ENCODE data around the gene C6orf141. TPM values are rescaled to one million over a fixed set of nuclear protein-coding genes. Genes with fewer than 3 reads are reported as not detected.

Gene C6orf141
- total and polyA plus RNA-seq, 10 of the 15 experiments (the other 5 are each of a cell fraction or from before 2014, with no cell fraction given) = 0.05 to 0.19 TPM; not detected in 8

DNA sequence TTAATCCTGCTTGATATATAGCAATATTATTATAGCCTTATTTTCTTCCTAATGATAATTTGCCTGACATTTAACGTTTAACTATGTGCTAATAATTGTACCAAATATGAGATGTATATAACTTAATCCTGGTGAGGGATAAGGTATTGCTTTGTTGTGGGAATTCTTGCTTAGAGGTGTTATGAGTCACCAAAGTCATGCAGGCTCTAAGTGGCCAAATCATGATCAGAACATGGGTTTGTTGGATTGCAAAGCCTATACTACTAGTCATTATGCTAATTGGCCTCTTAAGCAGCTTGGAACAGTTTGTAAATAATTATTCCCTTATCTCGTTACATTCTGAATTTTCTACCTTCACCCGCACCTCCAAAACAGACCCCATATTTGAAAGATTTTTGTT lies 21.9 kb upstream of the C6orf141 start (continued):
- TF ChIP-seq, protein P1, sequence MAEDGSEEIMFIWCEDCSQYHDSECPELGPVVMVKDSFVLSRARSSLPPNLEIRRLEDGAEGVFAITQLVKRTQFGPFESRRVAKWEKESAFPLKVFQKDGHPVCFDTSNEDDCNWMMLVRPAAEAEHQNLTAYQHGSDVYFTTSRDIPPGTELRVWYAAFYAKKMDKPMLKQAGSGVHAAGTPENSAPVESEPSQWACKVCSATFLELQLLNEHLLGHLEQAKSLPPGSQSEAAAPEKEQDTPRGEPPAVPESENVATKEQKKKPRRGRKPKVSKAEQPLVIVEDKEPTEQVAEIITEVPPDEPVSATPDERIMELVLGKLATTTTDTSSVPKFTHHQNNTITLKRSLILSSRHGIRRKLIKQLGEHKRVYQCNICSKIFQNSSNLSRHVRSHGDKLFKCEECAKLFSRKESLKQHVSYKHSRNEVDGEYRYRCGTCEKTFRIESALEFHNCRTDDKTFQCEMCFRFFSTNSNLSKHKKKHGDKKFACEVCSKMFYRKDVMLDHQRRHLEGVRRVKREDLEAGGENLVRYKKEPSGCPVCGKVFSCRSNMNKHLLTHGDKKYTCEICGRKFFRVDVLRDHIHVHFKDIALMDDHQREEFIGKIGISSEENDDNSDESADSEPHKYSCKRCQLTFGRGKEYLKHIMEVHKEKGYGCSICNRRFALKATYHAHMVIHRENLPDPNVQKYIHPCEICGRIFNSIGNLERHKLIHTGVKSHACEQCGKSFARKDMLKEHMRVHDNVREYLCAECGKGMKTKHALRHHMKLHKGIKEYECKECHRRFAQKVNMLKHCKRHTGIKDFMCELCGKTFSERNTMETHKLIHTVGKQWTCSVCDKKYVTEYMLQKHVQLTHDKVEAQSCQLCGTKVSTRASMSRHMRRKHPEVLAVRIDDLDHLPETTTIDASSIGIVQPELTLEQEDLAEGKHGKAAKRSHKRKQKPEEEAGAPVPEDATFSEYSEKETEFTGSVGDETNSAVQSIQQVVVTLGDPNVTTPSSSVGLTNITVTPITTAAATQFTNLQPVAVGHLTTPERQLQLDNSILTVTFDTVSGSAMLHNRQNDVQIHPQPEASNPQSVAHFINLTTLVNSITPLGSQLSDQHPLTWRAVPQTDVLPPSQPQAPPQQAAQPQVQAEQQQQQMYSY (CRISPR knock-in tag; IDR thresholded peaks at IDR 0.05) = no peak
- TF ChIP-seq FOXM1 (IDR thresholded peaks at IDR 0.05; ENCODE audit: low read depth, low read length) = no peak
- TF ChIP-seq, protein P2, sequence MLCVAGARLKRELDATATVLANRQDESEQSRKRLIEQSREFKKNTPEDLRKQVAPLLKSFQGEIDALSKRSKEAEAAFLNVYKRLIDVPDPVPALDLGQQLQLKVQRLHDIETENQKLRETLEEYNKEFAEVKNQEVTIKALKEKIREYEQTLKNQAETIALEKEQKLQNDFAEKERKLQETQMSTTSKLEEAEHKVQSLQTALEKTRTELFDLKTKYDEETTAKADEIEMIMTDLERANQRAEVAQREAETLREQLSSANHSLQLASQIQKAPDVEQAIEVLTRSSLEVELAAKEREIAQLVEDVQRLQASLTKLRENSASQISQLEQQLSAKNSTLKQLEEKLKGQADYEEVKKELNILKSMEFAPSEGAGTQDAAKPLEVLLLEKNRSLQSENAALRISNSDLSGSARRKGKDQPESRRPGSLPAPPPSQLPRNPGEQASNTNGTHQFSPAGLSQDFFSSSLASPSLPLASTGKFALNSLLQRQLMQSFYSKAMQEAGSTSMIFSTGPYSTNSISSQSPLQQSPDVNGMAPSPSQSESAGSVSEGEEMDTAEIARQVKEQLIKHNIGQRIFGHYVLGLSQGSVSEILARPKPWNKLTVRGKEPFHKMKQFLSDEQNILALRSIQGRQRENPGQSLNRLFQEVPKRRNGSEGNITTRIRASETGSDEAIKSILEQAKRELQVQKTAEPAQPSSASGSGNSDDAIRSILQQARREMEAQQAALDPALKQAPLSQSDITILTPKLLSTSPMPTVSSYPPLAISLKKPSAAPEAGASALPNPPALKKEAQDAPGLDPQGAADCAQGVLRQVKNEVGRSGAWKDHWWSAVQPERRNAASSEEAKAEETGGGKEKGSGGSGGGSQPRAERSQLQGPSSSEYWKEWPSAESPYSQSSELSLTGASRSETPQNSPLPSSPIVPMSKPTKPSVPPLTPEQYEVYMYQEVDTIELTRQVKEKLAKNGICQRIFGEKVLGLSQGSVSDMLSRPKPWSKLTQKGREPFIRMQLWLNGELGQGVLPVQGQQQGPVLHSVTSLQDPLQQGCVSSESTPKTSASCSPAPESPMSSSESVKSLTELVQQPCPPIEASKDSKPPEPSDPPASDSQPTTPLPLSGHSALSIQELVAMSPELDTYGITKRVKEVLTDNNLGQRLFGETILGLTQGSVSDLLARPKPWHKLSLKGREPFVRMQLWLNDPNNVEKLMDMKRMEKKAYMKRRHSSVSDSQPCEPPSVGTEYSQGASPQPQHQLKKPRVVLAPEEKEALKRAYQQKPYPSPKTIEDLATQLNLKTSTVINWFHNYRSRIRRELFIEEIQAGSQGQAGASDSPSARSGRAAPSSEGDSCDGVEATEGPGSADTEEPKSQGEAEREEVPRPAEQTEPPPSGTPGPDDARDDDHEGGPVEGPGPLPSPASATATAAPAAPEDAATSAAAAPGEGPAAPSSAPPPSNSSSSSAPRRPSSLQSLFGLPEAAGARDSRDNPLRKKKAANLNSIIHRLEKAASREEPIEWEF (IDR thresholded peaks at IDR 0.05; ENCODE audit: insufficient replicate concordance, low read depth, low read length) = no peak
- TF ChIP-seq, protein P3, sequence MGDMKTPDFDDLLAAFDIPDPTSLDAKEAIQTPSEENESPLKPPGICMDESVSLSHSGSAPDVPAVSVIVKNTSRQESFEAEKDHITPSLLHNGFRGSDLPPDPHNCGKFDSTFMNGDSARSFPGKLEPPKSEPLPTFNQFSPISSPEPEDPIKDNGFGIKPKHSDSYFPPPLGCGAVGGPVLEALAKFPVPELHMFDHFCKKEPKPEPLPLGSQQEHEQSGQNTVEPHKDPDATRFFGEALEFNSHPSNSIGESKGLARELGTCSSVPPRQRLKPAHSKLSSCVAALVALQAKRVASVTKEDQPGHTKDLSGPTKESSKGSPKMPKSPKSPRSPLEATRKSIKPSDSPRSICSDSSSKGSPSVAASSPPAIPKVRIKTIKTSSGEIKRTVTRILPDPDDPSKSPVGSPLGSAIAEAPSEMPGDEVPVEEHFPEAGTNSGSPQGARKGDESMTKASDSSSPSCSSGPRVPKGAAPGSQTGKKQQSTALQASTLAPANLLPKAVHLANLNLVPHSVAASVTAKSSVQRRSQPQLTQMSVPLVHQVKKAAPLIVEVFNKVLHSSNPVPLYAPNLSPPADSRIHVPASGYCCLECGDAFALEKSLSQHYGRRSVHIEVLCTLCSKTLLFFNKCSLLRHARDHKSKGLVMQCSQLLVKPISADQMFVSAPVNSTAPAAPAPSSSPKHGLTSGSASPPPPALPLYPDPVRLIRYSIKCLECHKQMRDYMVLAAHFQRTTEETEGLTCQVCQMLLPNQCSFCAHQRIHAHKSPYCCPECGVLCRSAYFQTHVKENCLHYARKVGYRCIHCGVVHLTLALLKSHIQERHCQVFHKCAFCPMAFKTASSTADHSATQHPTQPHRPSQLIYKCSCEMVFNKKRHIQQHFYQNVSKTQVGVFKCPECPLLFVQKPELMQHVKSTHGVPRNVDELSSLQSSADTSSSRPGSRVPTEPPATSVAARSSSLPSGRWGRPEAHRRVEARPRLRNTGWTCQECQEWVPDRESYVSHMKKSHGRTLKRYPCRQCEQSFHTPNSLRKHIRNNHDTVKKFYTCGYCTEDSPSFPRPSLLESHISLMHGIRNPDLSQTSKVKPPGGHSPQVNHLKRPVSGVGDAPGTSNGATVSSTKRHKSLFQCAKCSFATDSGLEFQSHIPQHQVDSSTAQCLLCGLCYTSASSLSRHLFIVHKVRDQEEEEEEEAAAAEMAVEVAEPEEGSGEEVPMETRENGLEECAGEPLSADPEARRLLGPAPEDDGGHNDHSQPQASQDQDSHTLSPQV (IDR thresholded peaks at IDR 0.05) = no peak
- TF ChIP-seq, protein P4, sequence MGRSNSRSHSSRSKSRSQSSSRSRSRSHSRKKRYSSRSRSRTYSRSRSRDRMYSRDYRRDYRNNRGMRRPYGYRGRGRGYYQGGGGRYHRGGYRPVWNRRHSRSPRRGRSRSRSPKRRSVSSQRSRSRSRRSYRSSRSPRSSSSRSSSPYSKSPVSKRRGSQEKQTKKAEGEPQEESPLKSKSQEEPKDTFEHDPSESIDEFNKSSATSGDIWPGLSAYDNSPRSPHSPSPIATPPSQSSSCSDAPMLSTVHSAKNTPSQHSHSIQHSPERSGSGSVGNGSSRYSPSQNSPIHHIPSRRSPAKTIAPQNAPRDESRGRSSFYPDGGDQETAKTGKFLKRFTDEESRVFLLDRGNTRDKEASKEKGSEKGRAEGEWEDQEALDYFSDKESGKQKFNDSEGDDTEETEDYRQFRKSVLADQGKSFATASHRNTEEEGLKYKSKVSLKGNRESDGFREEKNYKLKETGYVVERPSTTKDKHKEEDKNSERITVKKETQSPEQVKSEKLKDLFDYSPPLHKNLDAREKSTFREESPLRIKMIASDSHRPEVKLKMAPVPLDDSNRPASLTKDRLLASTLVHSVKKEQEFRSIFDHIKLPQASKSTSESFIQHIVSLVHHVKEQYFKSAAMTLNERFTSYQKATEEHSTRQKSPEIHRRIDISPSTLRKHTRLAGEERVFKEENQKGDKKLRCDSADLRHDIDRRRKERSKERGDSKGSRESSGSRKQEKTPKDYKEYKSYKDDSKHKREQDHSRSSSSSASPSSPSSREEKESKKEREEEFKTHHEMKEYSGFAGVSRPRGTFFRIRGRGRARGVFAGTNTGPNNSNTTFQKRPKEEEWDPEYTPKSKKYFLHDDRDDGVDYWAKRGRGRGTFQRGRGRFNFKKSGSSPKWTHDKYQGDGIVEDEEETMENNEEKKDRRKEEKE (IDR thresholded peaks at IDR 0.05) = no peak
- no peak for TF ChIP-seq ZNF24 (IDR thresholded peaks at IDR 0.05)
- TF ChIP-seq IRF4 (IDR thresholded peaks at IDR 0.05; ENCODE audit: low read depth, low read length) = no peak
- no peak for TF ChIP-seq ZBED1 (IDR thresholded peaks at IDR 0.05; ENCODE audit: borderline replicate concordance)
- no peak for TF ChIP-seq RCOR1 (conservative IDR thresholded peaks at IDR 0.05; ENCODE audit: low read depth, low read length)
- TF ChIP-seq SIN3A (IDR thresholded peaks at IDR 0.05; ENCODE audit: low read depth, low read length) = no peak
- no peak for TF ChIP-seq NFYA (IDR thresholded peaks at IDR 0.05; ENCODE audit: borderline replicate concordance, low read depth, low read length)
- TF ChIP-seq MXI1 (IDR thresholded peaks at IDR 0.05; ENCODE audit: low read depth, low read length) = no peak
- TF ChIP-seq SPI1 (IDR thresholded peaks at IDR 0.05; ENCODE audit: borderline replicate concordance, insufficient read depth, low read depth, low read length) = no peak
